Neural cell (in vitro differentiated cells): ENCODE data around the gene BAD. TPM values are rescaled to one million over a fixed set of nuclear protein-coding genes. Genes with fewer than 3 reads are reported as not detected.
A peak's percentile ranks its signal among the peaks of the same experiment; 100 is the strongest.

Experiments used
- H2AFZ ChIP-seq: fragments of 200-600, 300-800 bp; sonication (generic), shearing (Covaris generic); 2 replicates; pipeline ENCODE4 v1.6.0; 2014; ENCODE audit warnings: low read depth, mild to moderate bottlenecking, antibody characterized with exemption, low read length, moderate library complexity
- H3F3A ChIP-seq: fragments of 200-600 bp; shearing (Covaris generic); 2 replicates; pipeline ENCODE4 v1.6.1; 2016; ENCODE audit warnings: mild to moderate bottlenecking, moderate library complexity, mixed read lengths, antibody characterized with exemption, low read length; ENCODE audit not compliant: insufficient read depth, poor library complexity, severe bottlenecking
- H3K27ac ChIP-seq: fragments of 200-600, 300-800 bp; sonication (generic), shearing (Covaris generic); 2 replicates; pipeline ENCODE4 v1.5.1; 2014; ENCODE audit warnings: mild to moderate bottlenecking, low read length, moderate library complexity
- H3K27me3 ChIP-seq: fragments of 300-800, 200-600 bp; sonication (generic), shearing (Covaris generic); 2 replicates; pipeline ENCODE4 v1.6.0; 2014; ENCODE audit warnings: mild to moderate bottlenecking, low read depth, low read length, moderate library complexity; ENCODE audit not compliant: insufficient read depth
- H3K36me3 ChIP-seq: fragments of 300-800, 200-600 bp; sonication (generic), shearing (Covaris generic); 2 replicates; pipeline ENCODE4 v1.5.1; 2014; ENCODE audit warnings: mild to moderate bottlenecking, antibody characterized with exemption, low read length, moderate library complexity; ENCODE audit not compliant: insufficient read depth
- H3K4me2 ChIP-seq: fragments of 300-800, 200-600 bp; sonication (generic), shearing (Covaris generic); 2 replicates; pipeline ENCODE4 v1.6.0; 2014; ENCODE audit warnings: mild to moderate bottlenecking, low read length
- H3K4me3 ChIP-seq: fragments of 300-800, 200-600 bp; sonication (generic), shearing (Covaris generic); 2 replicates; pipeline ENCODE4 v1.5.1; 2014; ENCODE audit warnings: mild to moderate bottlenecking, low read length, moderate library complexity
- H3K79me2 ChIP-seq: fragments of 200-600 bp; shearing (Covaris generic); replicated peaks from 2 replicates; pipeline ENCODE4 v1.6.0; 2014; ENCODE audit warnings: mild to moderate bottlenecking, low read length, moderate library complexity; ENCODE audit not compliant: insufficient read depth
- H3K9ac ChIP-seq: fragments of 300-800, 200-600 bp; sonication (generic), shearing (Covaris generic); 2 replicates; pipeline ENCODE4 v1.6.1; 2016; ENCODE audit warnings: mild to moderate bottlenecking, low read length, mixed read lengths
- H3K9me2 ChIP-seq: fragments of 200-600 bp; shearing (Covaris generic); 2 replicates; pipeline ENCODE4 v1.6.1; 2016; ENCODE audit warnings: mild to moderate bottlenecking, low read length, mixed read lengths; ENCODE audit not compliant: insufficient read depth
- H3K9me3 ChIP-seq: fragments of 200-600, 300-800 bp; sonication (generic), shearing (Covaris generic); 2 replicates; pipeline ENCODE4 v1.6.1; 2016; ENCODE audit warnings: mild to moderate bottlenecking, mixed run types, low read length, moderate library complexity, mixed read lengths
- H4K20me1 ChIP-seq: fragments of 200-600 bp; shearing (Covaris generic); 2 replicates; pipeline ENCODE4 v1.6.1; 2016; ENCODE audit warnings: mild to moderate bottlenecking, mixed run types; ENCODE audit not compliant: insufficient read depth
- EP300 ChIP-seq: fragments of 450-650 bp; conservative IDR thresholded peaks from 2 replicates; pipeline ENCODE4 v1.6.1; 2014; ENCODE audit warnings: antibody characterized with exemption, mild to moderate bottlenecking, moderate library complexity; ENCODE audit not compliant: poor library complexity, severe bottlenecking
- EZH2 ChIP-seq: fragments of 200-600, 300-800 bp; shearing (Covaris generic), sonication (generic); IDR thresholded peaks from 2 replicates; pipeline ENCODE4 v1.6.1; 2014; ENCODE audit warnings: antibody characterized with exemption, low read length, borderline replicate concordance, mild to moderate bottlenecking; ENCODE audit not compliant: insufficient read depth, poor library complexity, severe bottlenecking
- MXI1 ChIP-seq: fragments of 450-650 bp; conservative IDR thresholded peaks from 2 replicates; pipeline ENCODE4 v1.6.1; 2014; ENCODE audit warnings: antibody characterized with exemption, mild to moderate bottlenecking; ENCODE audit not compliant: poor library complexity, severe bottlenecking
- POLR2AphosphoS5 ChIP-seq: IDR thresholded peaks from 2 replicates; pipeline ENCODE4 v1.6.1; 2012
- RAD21 ChIP-seq: fragments of 450-650 bp; conservative IDR thresholded peaks from 2 replicates; pipeline ENCODE4 v1.6.1; 2014; ENCODE audit warnings: antibody characterized with exemption, mild to moderate bottlenecking, moderate library complexity
- SMC3 ChIP-seq: fragments of 450-650 bp; conservative IDR thresholded peaks from 2 replicates; pipeline ENCODE4 v1.6.1; 2014; ENCODE audit warnings: antibody characterized with exemption, mild to moderate bottlenecking, moderate library complexity; ENCODE audit not compliant: poor library complexity
- TAF1 ChIP-seq: IDR thresholded peaks from 2 replicates; pipeline ENCODE4 v1.6.1; 2012; ENCODE audit warnings: low read depth
- polyA minus RNA-seq: library from RNA; depleted of rRNA, polyadenylated mRNA; stranded (reverse); fragments of >200 nt; gene quantifications from 2 replicates; pipeline ENCODE4 v1.2.3, GENCODE V29; 2014
- polyA plus RNA-seq: library from polyadenylated mRNA; depleted of rRNA; stranded (reverse); fragments of >200 nt; gene quantifications from 2 replicates; pipeline ENCODE4 v1.2.3, GENCODE V29; 2014
- TF ChIP-seq, protein P1 (sequence below): fragments of 450-650 bp; IDR thresholded peaks from 2 replicates; pipeline ENCODE4 v1.5.1; 2014; ENCODE audit warnings: antibody characterized with exemption, mild to moderate bottlenecking, moderate library complexity; ENCODE audit not compliant: poor library complexity, severe bottlenecking
- TF ChIP-seq, protein P2 (sequence below): IDR thresholded peaks from 2 replicates; pipeline ENCODE4 v1.6.1; 2012; ENCODE audit warnings: borderline replicate concordance

Gene BAD
- polyA plus RNA-seq (219 and 228 TPM in 2 replicates), polyA minus RNA-seq (79.3 and 82.8 TPM in 2 replicates)

DNA sequence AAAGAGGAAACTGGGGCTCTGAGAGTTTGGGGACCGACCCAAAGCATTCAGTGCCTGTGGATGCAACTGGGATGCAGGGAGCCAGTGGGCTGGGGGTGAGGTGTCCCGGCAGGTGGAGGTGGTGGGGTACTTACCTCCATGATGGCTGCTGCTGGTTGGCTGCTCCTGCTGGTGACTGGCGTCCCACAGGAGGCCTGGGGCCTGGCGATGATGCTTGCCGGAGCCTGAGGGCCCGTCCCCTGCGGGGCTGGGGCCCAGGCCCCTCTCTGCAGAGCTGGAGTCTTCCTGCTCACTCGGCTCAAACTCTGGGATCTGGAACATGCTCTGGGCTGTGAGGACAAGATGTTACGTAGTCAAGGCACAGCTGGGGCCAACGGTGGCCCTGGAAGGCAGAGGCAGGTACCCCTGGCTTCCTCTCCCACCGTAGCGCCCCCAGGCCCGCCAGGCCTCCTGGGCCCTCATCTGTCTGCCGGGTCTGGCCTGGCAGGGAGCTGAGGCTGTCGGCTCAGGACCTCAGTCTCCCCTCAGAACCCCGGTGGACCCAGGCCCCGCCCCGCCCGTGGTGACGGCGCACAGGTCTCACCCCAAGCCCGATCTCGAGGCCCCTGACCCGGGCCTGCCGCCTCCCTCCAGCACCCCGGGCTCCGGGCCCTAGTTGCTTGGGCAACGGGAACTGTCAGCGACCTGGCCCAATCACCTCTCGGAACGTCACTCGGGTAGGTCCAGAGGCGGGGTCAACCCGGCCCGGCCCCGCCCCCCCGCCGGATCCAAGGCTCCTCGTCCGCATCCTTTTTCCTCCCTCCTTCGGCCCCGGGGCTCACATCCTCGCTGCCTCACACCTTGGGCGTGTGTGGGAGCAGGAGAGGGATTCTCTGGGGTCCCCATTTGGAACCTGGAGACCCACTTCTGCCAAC, at the start of gene BAD:
BAD (minus strand) TSS at position 618 of the 914 bp plus-strand sequence; CDS start at position 321, 297 bp downstream.
- Histone ChIP-seq H2AFZ (peak within 1 kb of the TSS; percentile 65), H3K9me3 (no peaks in the 10 kb centered on the region), H3K79me2 (peaks cover 11% of the 10 kb centered on the region), H3F3A (no peaks in the 10 kb centered on the region), H3K27me3 (peaks cover 2% of the 10 kb centered on the region), H3K4me2 (peak within 1 kb of the TSS; percentile 97), H3K4me3 (peak within 1 kb of the TSS; percentile 90), H3K27ac (peak within 1 kb of the TSS; percentile 92), H3K9ac (peak within 1 kb of the TSS; percentile 93), H4K20me1 (no peaks in the 10 kb centered on the region), H3K9me2 (no peaks in the 10 kb centered on the region), H3K36me3 (no peaks in the 10 kb centered on the region)
- peak; percentile 55 for TF ChIP-seq MXI1
- TF ChIP-seq, protein P1, sequence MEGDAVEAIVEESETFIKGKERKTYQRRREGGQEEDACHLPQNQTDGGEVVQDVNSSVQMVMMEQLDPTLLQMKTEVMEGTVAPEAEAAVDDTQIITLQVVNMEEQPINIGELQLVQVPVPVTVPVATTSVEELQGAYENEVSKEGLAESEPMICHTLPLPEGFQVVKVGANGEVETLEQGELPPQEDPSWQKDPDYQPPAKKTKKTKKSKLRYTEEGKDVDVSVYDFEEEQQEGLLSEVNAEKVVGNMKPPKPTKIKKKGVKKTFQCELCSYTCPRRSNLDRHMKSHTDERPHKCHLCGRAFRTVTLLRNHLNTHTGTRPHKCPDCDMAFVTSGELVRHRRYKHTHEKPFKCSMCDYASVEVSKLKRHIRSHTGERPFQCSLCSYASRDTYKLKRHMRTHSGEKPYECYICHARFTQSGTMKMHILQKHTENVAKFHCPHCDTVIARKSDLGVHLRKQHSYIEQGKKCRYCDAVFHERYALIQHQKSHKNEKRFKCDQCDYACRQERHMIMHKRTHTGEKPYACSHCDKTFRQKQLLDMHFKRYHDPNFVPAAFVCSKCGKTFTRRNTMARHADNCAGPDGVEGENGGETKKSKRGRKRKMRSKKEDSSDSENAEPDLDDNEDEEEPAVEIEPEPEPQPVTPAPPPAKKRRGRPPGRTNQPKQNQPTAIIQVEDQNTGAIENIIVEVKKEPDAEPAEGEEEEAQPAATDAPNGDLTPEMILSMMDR, result no peak
- TF ChIP-seq EZH2, result no peak
- TF ChIP-seq TAF1, result peak; percentile 83
- peak; percentile 64 for TF ChIP-seq POLR2AphosphoS5
- no peak for TF ChIP-seq EP300
- no peak for TF ChIP-seq RAD21
- TF ChIP-seq SMC3, result no peak
- TF ChIP-seq, protein P2, sequence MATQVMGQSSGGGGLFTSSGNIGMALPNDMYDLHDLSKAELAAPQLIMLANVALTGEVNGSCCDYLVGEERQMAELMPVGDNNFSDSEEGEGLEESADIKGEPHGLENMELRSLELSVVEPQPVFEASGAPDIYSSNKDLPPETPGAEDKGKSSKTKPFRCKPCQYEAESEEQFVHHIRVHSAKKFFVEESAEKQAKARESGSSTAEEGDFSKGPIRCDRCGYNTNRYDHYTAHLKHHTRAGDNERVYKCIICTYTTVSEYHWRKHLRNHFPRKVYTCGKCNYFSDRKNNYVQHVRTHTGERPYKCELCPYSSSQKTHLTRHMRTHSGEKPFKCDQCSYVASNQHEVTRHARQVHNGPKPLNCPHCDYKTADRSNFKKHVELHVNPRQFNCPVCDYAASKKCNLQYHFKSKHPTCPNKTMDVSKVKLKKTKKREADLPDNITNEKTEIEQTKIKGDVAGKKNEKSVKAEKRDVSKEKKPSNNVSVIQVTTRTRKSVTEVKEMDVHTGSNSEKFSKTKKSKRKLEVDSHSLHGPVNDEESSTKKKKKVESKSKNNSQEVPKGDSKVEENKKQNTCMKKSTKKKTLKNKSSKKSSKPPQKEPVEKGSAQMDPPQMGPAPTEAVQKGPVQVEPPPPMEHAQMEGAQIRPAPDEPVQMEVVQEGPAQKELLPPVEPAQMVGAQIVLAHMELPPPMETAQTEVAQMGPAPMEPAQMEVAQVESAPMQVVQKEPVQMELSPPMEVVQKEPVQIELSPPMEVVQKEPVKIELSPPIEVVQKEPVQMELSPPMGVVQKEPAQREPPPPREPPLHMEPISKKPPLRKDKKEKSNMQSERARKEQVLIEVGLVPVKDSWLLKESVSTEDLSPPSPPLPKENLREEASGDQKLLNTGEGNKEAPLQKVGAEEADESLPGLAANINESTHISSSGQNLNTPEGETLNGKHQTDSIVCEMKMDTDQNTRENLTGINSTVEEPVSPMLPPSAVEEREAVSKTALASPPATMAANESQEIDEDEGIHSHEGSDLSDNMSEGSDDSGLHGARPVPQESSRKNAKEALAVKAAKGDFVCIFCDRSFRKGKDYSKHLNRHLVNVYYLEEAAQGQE, result peak; percentile 85

DNA sequence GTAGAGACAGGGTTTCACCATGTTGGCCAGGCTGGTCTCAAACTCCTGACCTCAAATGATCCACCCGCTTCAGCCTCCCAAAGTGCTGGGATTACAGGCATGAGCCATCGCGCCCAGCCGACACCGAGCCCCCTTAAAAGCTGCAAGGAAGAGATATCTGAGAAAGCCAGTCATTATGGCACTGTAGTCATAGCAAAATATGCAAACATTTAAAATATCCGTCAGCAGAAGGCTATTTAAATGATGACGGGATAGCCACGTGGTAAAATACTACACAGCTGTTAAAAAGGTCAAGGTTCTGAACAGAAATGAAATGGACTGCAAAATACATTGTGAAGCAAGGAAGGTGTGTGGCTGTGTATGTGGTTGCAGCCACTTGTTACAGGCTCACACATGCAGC, 49.1 kb upstream of the BAD start:
- no peak overlapping the region for H3K4me2 ChIP-seq
- H2AFZ ChIP-seq, result no peak overlapping the region
- TF ChIP-seq MXI1 (no peak), EZH2 (no peak), RAD21 (no peak), POLR2AphosphoS5 (no peak), SMC3 (no peak), TAF1 (no peak), EP300 (no peak)
- TF ChIP-seq, protein P2, result no peak
- TF ChIP-seq, protein P1, result no peak
- no peaks in the 10 kb centered on the region for H3K79me2 ChIP-seq
- no peaks in the 10 kb centered on the region for H3K27me3 ChIP-seq
- no peaks in the 10 kb centered on the region for H3K9me3 ChIP-seq
- no peak overlapping the region for H3K4me3 ChIP-seq
- H3K9ac ChIP-seq, result no peak overlapping the region
- H3K9me2 ChIP-seq, result no peaks in the 10 kb centered on the region
- no peak overlapping the region for H3K27ac ChIP-seq
- H4K20me1 ChIP-seq, result no peaks in the 10 kb centered on the region
- no peaks in the 10 kb centered on the region for H3K36me3 ChIP-seq
- no peaks in the 10 kb centered on the region for H3F3A ChIP-seq
